Ishikawa (cell line): ENCODE measurements around the gene ARVCF.

Source experiments
- CEBPB ChIP-seq: IDR thresholded peaks from 2 replicates; pipeline ENCODE4 v1.6.1; 2012
- CREB1 ChIP-seq: IDR thresholded peaks from 2 replicates; pipeline ENCODE4 v1.6.1; 2012; ENCODE audit warnings: low read depth
- EGR1 ChIP-seq: IDR thresholded peaks from 2 replicates; pipeline ENCODE4 v1.6.1; 2012
- EP300 ChIP-seq: IDR thresholded peaks from 2 replicates; pipeline ENCODE4 v1.6.1; 2012; ENCODE audit warnings: borderline replicate concordance
- FOXM1 ChIP-seq: IDR thresholded peaks from 2 replicates; pipeline ENCODE4 v1.6.1; 2012; ENCODE audit warnings: low read depth, borderline replicate concordance
- NFIC ChIP-seq: IDR thresholded peaks from 2 replicates; pipeline ENCODE4 v1.6.1; 2012
- RAD21 ChIP-seq: IDR thresholded peaks from 2 replicates; pipeline ENCODE4 v1.6.1; 2012; ENCODE audit warnings: low read depth
- TAF1 ChIP-seq: IDR thresholded peaks from 2 replicates; pipeline ENCODE4 v1.6.1; 2012; ENCODE audit warnings: low read depth, mild to moderate bottlenecking
- TCF12 ChIP-seq: IDR thresholded peaks from 2 replicates; pipeline ENCODE4 v1.6.1; 2012; ENCODE audit warnings: low read depth
- TEAD4 ChIP-seq: IDR thresholded peaks from 2 replicates; pipeline ENCODE4 v1.6.1; 2012
- YY1 ChIP-seq: IDR thresholded peaks from 2 replicates; pipeline ENCODE4 v1.6.1; 2012; ENCODE audit warnings: low read depth
- ZBTB7A ChIP-seq: IDR thresholded peaks from 2 replicates; pipeline ENCODE4 v1.6.1; 2012; ENCODE audit warnings: low read depth
- TF ChIP-seq, protein P1 (sequence below): IDR thresholded peaks from 2 replicates; pipeline ENCODE4 v1.6.1; 2012
- TF ChIP-seq, protein P2 (sequence below): IDR thresholded peaks from 2 replicates; pipeline ENCODE4 v1.6.1; 2012
- TF ChIP-seq, protein P3 (sequence below): IDR thresholded peaks from 2 replicates; pipeline ENCODE4 v1.6.1; 2012; ENCODE audit warnings: low read depth, mild to moderate bottlenecking

ARVCF gene

DNA sequence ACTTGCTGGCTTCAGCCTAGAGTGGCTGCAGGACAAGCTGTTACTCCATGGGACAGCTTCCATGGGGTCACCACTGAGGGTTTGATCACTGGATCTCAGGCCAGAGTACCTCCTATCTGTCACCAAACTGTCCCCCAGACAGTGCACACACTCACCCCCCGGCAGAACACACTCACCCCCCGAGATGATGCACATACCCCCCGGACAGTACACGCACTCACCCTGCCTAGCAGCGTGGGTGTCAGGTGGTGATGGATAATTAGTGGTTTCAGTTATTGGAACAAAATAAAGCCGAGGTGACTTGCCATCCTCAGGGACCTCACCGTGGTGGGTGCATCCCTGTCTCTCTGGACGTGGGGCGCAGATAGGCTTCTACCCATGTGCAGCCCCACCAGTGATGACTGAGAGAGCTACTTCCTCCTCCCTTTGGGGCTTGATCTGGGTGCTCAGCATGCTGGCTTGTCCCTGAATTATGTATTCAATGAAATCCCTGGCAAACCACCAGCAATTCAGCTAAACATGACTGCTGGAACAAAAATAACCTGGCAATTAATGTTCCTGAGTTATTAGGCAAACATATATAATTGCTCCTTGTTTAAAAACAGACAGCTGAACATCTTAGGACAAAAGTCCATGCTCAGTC, 23.2 kb upstream of the ARVCF start:
- TF ChIP-seq CREB1 (no peak), TAF1 (no peak), YY1 (no peak), NFIC (no peak), ZBTB7A (no peak)
- TF ChIP-seq, protein P1, sequence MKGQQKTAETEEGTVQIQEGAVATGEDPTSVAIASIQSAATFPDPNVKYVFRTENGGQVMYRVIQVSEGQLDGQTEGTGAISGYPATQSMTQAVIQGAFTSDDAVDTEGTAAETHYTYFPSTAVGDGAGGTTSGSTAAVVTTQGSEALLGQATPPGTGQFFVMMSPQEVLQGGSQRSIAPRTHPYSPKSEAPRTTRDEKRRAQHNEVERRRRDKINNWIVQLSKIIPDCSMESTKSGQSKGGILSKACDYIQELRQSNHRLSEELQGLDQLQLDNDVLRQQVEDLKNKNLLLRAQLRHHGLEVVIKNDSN = no peak
- TF ChIP-seq, protein P2, sequence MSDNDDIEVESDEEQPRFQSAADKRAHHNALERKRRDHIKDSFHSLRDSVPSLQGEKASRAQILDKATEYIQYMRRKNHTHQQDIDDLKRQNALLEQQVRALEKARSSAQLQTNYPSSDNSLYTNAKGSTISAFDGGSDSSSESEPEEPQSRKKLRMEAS = no peak

DNA sequence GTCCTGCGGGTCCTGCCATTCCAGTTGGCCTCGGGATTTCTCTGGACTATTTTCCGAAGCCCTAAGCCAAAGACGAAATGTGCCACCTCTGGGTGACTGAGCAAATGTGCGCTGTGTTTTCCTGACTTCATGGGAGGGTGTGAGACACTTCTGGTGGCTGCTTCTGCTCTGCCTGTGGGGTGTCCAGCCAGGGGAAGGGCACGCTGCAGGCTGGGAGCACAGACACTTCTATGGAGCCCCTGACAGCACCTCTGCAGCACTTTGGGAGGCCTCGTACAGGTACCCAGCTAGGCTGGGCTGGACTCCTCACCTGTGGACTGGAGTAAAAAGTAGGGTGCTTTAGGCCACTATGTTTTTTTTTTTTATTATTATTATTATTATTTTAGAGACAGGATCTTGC, 22.0 kb upstream of the ARVCF start:
- TF ChIP-seq TAF1 (no peak), RAD21 (no peak), EGR1 (no peak), ZBTB7A (no peak), FOXM1 (no peak), EP300 (no peak), YY1 (no peak), CEBPB (no peak), TEAD4 (no peak), NFIC (no peak), CREB1 (no peak), TCF12 (no peak)
- TF ChIP-seq, protein P2 = no peak
- TF ChIP-seq, protein P1 = no peak
- TF ChIP-seq, protein P3, sequence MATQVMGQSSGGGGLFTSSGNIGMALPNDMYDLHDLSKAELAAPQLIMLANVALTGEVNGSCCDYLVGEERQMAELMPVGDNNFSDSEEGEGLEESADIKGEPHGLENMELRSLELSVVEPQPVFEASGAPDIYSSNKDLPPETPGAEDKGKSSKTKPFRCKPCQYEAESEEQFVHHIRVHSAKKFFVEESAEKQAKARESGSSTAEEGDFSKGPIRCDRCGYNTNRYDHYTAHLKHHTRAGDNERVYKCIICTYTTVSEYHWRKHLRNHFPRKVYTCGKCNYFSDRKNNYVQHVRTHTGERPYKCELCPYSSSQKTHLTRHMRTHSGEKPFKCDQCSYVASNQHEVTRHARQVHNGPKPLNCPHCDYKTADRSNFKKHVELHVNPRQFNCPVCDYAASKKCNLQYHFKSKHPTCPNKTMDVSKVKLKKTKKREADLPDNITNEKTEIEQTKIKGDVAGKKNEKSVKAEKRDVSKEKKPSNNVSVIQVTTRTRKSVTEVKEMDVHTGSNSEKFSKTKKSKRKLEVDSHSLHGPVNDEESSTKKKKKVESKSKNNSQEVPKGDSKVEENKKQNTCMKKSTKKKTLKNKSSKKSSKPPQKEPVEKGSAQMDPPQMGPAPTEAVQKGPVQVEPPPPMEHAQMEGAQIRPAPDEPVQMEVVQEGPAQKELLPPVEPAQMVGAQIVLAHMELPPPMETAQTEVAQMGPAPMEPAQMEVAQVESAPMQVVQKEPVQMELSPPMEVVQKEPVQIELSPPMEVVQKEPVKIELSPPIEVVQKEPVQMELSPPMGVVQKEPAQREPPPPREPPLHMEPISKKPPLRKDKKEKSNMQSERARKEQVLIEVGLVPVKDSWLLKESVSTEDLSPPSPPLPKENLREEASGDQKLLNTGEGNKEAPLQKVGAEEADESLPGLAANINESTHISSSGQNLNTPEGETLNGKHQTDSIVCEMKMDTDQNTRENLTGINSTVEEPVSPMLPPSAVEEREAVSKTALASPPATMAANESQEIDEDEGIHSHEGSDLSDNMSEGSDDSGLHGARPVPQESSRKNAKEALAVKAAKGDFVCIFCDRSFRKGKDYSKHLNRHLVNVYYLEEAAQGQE = no peak

DNA sequence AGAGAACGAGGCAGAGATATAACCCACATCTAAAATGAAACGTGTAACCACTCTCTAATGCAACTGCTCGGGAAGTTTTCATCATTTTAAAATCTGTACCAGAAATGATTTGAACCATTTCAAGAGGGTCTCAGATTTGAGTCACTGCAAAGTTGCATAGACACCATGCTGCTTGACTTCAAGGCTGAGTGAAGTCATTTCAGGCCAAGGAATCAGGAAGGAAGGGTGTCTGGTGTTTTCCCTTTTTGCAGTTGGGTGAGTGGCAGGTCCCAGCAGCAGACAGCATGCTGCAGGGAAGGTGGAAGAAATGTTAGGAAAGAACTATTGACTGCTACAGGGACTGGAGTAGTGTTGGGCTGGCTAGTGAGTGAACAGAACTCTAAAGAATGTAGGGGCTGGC, 20.8 kb upstream of the ARVCF start:
- no peak for TF ChIP-seq TEAD4
- TF ChIP-seq TAF1 = no peak

DNA sequence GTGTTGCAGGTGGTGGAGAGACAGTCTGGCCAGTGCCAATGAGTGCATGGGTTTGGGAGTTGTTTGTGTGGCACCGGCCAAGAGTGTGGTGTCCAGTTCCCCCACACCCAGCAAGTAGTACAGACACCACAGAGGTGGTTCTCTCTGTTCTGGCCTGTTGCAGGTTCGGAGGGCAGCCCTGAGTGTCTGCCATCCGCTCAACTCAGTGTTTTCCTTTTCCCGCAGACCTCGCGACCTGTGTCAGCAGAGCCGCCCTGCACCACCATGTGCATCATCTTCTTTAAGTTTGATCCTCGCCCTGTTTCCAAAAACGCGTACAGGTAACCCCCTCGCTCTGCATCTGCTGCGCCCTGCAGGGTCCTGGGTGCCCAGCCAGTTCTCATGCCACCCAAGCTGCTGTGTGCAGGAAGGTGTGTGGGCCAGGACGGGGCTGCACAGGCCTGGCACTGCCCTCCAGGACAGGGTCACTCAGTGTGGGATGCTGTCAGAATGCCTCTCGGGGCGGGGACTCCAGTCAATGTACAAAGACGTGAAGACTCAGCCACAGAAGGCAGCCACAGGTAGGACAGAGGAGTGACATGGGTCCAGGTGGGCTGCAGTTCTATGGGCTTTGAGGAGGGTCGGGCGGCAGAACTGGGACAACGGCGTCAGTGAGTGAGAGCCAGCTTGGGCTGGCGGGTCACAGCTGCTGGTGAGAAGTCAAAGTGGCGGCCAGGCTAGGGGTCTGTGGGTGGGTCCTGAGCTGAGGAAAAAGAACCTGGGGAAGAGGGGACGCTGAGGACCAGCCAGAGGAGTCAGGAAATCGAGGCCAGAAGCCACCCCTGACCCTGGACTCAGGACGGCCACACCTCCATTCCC, 20.1 kb upstream of the ARVCF start:
- no peak for TF ChIP-seq EGR1
- TF ChIP-seq TCF12 = no peak
- no peak for TF ChIP-seq TEAD4
- TF ChIP-seq RAD21 = no peak
- TF ChIP-seq TAF1 = no peak
- TF ChIP-seq FOXM1 = no peak
- no peak for TF ChIP-seq NFIC
- TF ChIP-seq, protein P1 = no peak
- TF ChIP-seq, protein P2 = no peak
- TF ChIP-seq CEBPB = no peak
- no peak for TF ChIP-seq EP300
- TF ChIP-seq CREB1 = no peak
- TF ChIP-seq, protein P3 = no peak
- TF ChIP-seq YY1 = no peak
- no peak for TF ChIP-seq ZBTB7A

DNA sequence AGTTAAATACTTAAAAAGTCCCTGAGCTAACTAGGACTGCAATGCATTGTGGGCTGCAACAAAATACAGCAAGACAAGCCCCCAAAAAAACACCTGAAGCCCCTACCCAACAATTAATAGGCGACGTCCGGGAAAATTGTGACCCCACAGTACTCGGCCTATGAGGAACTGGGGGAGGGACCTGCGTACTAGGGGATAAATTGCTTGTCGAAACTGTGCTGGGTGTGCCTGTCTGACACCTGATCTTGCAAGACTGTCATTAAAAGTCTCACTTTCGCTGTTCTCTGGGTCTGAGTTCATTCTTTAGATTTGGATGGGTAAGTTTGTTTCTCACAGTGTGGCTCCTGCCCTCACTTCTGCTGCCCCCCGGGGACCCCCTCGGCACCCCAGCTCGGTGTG, 19.5 kb upstream of the ARVCF start:
- TF ChIP-seq NFIC (no peak), EP300 (no peak), YY1 (no peak), ZBTB7A (no peak), TEAD4 (no peak), EGR1 (no peak)
- TF ChIP-seq, protein P1 = no peak
- TF ChIP-seq, protein P2 = no peak
